Measurements from ENCODE around the gene PCOLCE2.

Gene PCOLCE2

GRCh38 chr3:142815803-142816202 is 73.1 kb downstream of the PCOLCE2 start:
- no peak for DNase-seq (ENCODE audit: low spot score)
- TF ChIP-seq, protein P1, sequence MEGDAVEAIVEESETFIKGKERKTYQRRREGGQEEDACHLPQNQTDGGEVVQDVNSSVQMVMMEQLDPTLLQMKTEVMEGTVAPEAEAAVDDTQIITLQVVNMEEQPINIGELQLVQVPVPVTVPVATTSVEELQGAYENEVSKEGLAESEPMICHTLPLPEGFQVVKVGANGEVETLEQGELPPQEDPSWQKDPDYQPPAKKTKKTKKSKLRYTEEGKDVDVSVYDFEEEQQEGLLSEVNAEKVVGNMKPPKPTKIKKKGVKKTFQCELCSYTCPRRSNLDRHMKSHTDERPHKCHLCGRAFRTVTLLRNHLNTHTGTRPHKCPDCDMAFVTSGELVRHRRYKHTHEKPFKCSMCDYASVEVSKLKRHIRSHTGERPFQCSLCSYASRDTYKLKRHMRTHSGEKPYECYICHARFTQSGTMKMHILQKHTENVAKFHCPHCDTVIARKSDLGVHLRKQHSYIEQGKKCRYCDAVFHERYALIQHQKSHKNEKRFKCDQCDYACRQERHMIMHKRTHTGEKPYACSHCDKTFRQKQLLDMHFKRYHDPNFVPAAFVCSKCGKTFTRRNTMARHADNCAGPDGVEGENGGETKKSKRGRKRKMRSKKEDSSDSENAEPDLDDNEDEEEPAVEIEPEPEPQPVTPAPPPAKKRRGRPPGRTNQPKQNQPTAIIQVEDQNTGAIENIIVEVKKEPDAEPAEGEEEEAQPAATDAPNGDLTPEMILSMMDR (IDR thresholded peaks at IDR 0.05): no peak
- Histone ChIP-seq H3K4me3 (no peak overlapping the region), H3K27ac (no peak overlapping the region)

GRCh38 chr3:142809259-142809658 is 79.6 kb downstream of the PCOLCE2 start:
- DNase-seq (ENCODE audit: low spot score): no peak
- Histone ChIP-seq H3K4me3 (no peak overlapping the region), H3K27ac (no peak overlapping the region)
- TF ChIP-seq, protein P1 (IDR thresholded peaks at IDR 0.05): no peak

GRCh38 chr3:142808103-142808917 is 80.6 kb downstream of the PCOLCE2 start:
- no peak for DNase-seq (ENCODE audit: low spot score)
- TF ChIP-seq, protein P1 (IDR thresholded peaks at IDR 0.05): no peak
- H3K4me3 ChIP-seq: no peak overlapping the region
- H3K27ac ChIP-seq: no peak overlapping the region

- DNase-seq (ENCODE audit: low spot score): no peak
- Histone ChIP-seq H3K4me3 (no peak overlapping the region), H3K27ac (no peak overlapping the region)
- TF ChIP-seq, protein P1 (IDR thresholded peaks at IDR 0.05): no peak
These were observed 86.0 kb downstream of the PCOLCE2 start for GRCh38 chr3:142802891-142803290.

GRCh38 chr3:142801746-142802145 is 87.1 kb downstream of the PCOLCE2 start:
- Histone ChIP-seq H3K27ac (no peak overlapping the region), H3K4me3 (no peak overlapping the region)
- DNase-seq (ENCODE audit: low spot score): no peak
- TF ChIP-seq, protein P1 (IDR thresholded peaks at IDR 0.05): no peak

DNA sequence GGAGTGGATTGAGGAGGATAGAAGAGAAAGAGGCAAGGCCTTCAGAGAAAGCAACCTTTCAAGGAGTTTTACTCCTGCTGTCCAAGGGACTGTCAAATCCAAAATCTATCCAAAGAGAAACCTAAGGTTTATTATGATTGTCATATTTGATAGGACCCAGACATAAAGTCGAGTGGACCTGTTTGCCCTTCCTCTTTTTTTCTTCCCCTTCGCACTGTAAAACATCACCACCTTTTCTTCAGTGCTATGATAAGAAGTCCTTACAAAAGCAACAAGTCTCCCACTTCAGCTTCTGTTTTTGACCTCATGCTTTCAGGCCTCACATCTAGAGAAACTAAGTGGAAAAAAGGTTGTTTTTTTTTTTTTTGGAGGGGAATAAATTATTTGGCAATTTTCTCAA is 92.1 kb downstream of the PCOLCE2 start:
- H3K27ac ChIP-seq: no peak overlapping the region
- DNase-seq (ENCODE audit: low spot score): no peak
- H3K4me3 ChIP-seq: no peak overlapping the region
- TF ChIP-seq, protein P1 (IDR thresholded peaks at IDR 0.05): no peak

GRCh38 chr3:142795332-142795731 is 93.6 kb downstream of the PCOLCE2 start:
- Histone ChIP-seq H3K27ac (no peak overlapping the region), H3K4me3 (no peak overlapping the region)
- no peak for DNase-seq (ENCODE audit: low spot score)
- TF ChIP-seq, protein P1 (IDR thresholded peaks at IDR 0.05): no peak

Data from coronary artery (tissue), 2 donors.